PC-9 (cell line): ENCODE measurements around the gene FARS2. TPM values are rescaled to one million over a fixed set of nuclear protein-coding genes. Genes with fewer than 3 reads are reported as not detected.

Experiments used
- BruUV-seq: library from RNA; stranded (reverse); fragments of 400-500 nt; replicated peaks from 2 replicates; lab custom pipeline; 2021; lab: Mats Ljungman, UMichigan
- CTCF ChIA-PET: fragments of 300-600 bp; sonication (Branson Sonifier 250); formaldehyde crosslinking; loops from one replicate; lab custom pipeline; 2022; ENCODE audit warnings: antibody characterized with exemption; lab: Charles Lee
- POLR2A ChIA-PET: fragments of 300-600 bp; sonication (Branson Sonifier 250); formaldehyde crosslinking; loops from one replicate; lab custom pipeline; 2022; ENCODE audit warnings: antibody characterized with exemption; ENCODE audit not compliant: unreplicated experiment; lab: Charles Lee
- DNase-seq, 2 experiments: peaks; one replicate each; pipeline versions ENCODE4 v3.0.0 to v3.0.0-alpha.2; 2015 to 2022; ENCODE audit warnings: mixed read lengths in 1 of 2
- H2AFZ ChIP-seq: fragments of 200-600 bp; sonication (generic); 2 replicates; pipeline ENCODE4 v1.8.1; 2017; ENCODE audit warnings: antibody characterized with exemption
- H3F3A ChIP-seq: fragments of 200-600 bp; sonication (generic); 2 replicates; pipeline ENCODE4 v1.8.1; 2017; ENCODE audit warnings: antibody characterized with exemption, mild to moderate bottlenecking, low read depth; ENCODE audit not compliant: insufficient read depth
- H3K27ac ChIP-seq: fragments of 200-600 bp; sonication (generic); 2 replicates; pipeline ENCODE4 v1.6.1; 2016; ENCODE audit warnings: mixed run types
- H3K27me3 ChIP-seq: fragments of 200-600 bp; sonication (generic); 2 replicates; pipeline ENCODE4 v1.6.1; 2016; ENCODE audit warnings: low read depth, mixed run types; ENCODE audit not compliant: insufficient read depth
- H3K36me3 ChIP-seq: fragments of 200-600 bp; sonication (generic); 2 replicates; pipeline ENCODE4 v1.6.1; 2016; ENCODE audit warnings: low read depth, mixed run types
- H3K4me1 ChIP-seq: fragments of 200-600 bp; sonication (generic); replicated peaks from 2 replicates; pipeline ENCODE4 v1.6.1; 2016; ENCODE audit warnings: mixed run types; ENCODE audit not compliant: insufficient read depth
- H3K4me2 ChIP-seq: fragments of 200-600 bp; sonication (generic); 2 replicates; pipeline ENCODE4 v1.6.1; 2017; ENCODE audit warnings: mixed run types
- H3K4me3 ChIP-seq: fragments of 200-600 bp; sonication (generic); 2 replicates; pipeline ENCODE4 v1.6.1; 2016; ENCODE audit warnings: mixed run types
- H3K79me2 ChIP-seq: fragments of 200-600 bp; sonication (generic); 2 replicates; pipeline ENCODE4 v1.6.1; 2017; ENCODE audit warnings: low read depth, mixed run types
- H3K9me2 ChIP-seq: fragments of 200-600 bp; sonication (generic); 2 replicates; pipeline ENCODE4 v1.8.1; 2017; ENCODE audit warnings: mild to moderate bottlenecking; ENCODE audit not compliant: insufficient read depth
- H3K9me3 ChIP-seq: fragments of 200-600 bp; sonication (generic); 2 replicates; pipeline ENCODE4 v1.8.1; 2016; ENCODE audit warnings: low read depth; ENCODE audit not compliant: insufficient read depth
- H4K20me1 ChIP-seq: fragments of 200-600 bp; sonication (generic); 2 replicates; pipeline ENCODE4 v1.8.1; 2017; ENCODE audit not compliant: insufficient read depth
- EZH2 ChIP-seq: fragments of 200-600 bp; sonication (generic); IDR thresholded peaks from 2 replicates; pipeline ENCODE4 v1.8.0; 2017; ENCODE audit warnings: antibody characterized with exemption, low read depth
- intact Hi-C: fragments of 100-400 bp; cut with micrococcal nuclease; formaldehyde crosslinking; loops from one replicate; pipeline ENCODE4 v1.10.0; 2022; ENCODE audit not compliant: unreplicated experiment
- total RNA-seq: library from RNA; stranded (reverse); gene quantifications from 2 replicates; pipeline ENCODE4 v1.2.3, GENCODE V29; 2021
- TF ChIP-seq, protein P1 (sequence below): fragments of 200-600 bp; sonication (generic); conservative IDR thresholded peaks from 2 replicates; pipeline ENCODE4 v1.6.1; 2017; ENCODE audit warnings: mixed run types, antibody characterized with exemption, mild to moderate bottlenecking, moderate library complexity

The FARS2 gene
- total RNA-seq, 1 experiment from 2014 or later: 26.7 TPM

- no peaks in the 10 kb centered on the region for H3K27me3 ChIP-seq
- no peaks in the 10 kb centered on the region for H3F3A ChIP-seq
- H3K9me2 ChIP-seq: no peaks in the 10 kb centered on the region
- intact Hi-C loops: no loop called here
- no TSS peak for BruUV-seq
- no peaks in the 10 kb centered on the region for H3K79me2 ChIP-seq
- no peak overlapping the region for H3K4me3 ChIP-seq
- DNase-seq: no peak
- ChIA-PET POLR2A (no interaction called here), CTCF (no interaction called here)
- no peaks in the 10 kb centered on the region for H3K9me3 ChIP-seq
- no peak overlapping the region for H3K27ac ChIP-seq
- H3K4me2 ChIP-seq: no peak overlapping the region
- no peaks in the 10 kb centered on the region for H4K20me1 ChIP-seq
- no peak for TF ChIP-seq EZH2
- TF ChIP-seq, protein P1, sequence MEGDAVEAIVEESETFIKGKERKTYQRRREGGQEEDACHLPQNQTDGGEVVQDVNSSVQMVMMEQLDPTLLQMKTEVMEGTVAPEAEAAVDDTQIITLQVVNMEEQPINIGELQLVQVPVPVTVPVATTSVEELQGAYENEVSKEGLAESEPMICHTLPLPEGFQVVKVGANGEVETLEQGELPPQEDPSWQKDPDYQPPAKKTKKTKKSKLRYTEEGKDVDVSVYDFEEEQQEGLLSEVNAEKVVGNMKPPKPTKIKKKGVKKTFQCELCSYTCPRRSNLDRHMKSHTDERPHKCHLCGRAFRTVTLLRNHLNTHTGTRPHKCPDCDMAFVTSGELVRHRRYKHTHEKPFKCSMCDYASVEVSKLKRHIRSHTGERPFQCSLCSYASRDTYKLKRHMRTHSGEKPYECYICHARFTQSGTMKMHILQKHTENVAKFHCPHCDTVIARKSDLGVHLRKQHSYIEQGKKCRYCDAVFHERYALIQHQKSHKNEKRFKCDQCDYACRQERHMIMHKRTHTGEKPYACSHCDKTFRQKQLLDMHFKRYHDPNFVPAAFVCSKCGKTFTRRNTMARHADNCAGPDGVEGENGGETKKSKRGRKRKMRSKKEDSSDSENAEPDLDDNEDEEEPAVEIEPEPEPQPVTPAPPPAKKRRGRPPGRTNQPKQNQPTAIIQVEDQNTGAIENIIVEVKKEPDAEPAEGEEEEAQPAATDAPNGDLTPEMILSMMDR: no peak
- H3K4me1 ChIP-seq: no peaks in the 10 kb centered on the region
- H3K36me3 ChIP-seq: no peaks in the 10 kb centered on the region
- no peak overlapping the region for H2AFZ ChIP-seq
Observed at GRCh38 chr6:5427586-5427985, 166.3 kb downstream of the FARS2 start.

GRCh38 chr6:5433324-5433723 is 172.0 kb downstream of the FARS2 start:
- no peaks in the 10 kb centered on the region for H3K9me3 ChIP-seq
- H3K4me1 ChIP-seq: no peaks in the 10 kb centered on the region
- H3K9me2 ChIP-seq: no peaks in the 10 kb centered on the region
- no peak for DNase-seq
- TF ChIP-seq, protein P1: no peak
- no peak for TF ChIP-seq EZH2
- no peak overlapping the region for H2AFZ ChIP-seq
- no peaks in the 10 kb centered on the region for H3K27me3 ChIP-seq
- H3K4me2 ChIP-seq: no peak overlapping the region
- no peaks in the 10 kb centered on the region for H3K79me2 ChIP-seq
- no peaks in the 10 kb centered on the region for H3F3A ChIP-seq
- no peak overlapping the region for H3K27ac ChIP-seq
- BruUV-seq: no TSS peak
- no peak overlapping the region for H3K4me3 ChIP-seq
- no peaks in the 10 kb centered on the region for H3K36me3 ChIP-seq
- H4K20me1 ChIP-seq: no peaks in the 10 kb centered on the region
- ChIA-PET POLR2A (no interaction called here), CTCF (no interaction called here)
- intact Hi-C loops: no loop called here

- H3F3A ChIP-seq: no peaks in the 10 kb centered on the region
- CTCF ChIA-PET: no interaction called here
- H3K36me3 ChIP-seq: no peaks in the 10 kb centered on the region
- no peak overlapping the region for H2AFZ ChIP-seq
- no peaks in the 10 kb centered on the region for H3K4me1 ChIP-seq
- no peaks in the 10 kb centered on the region for H3K79me2 ChIP-seq
- intact Hi-C loops: no loop called here
- H4K20me1 ChIP-seq: no peaks in the 10 kb centered on the region
- TF ChIP-seq, protein P1: no peak
- TF ChIP-seq EZH2: no peak
- H3K9me3 ChIP-seq: no peaks in the 10 kb centered on the region
- H3K4me2 ChIP-seq: no peak overlapping the region
- BruUV-seq: no TSS peak
- H3K4me3 ChIP-seq: no peak overlapping the region
- H3K27me3 ChIP-seq: no peaks in the 10 kb centered on the region
- H3K9me2 ChIP-seq: no peaks in the 10 kb centered on the region
- POLR2A ChIA-PET: no interaction called here
- H3K27ac ChIP-seq: no peak overlapping the region
- no peak for DNase-seq
Observed at GRCh38 chr6:5435449-5435848, 174.1 kb downstream of the FARS2 start.
